Urothelium cell line (cell line): ENCODE measurements around the gene XPO6.

Experiments
- DNase-seq: peaks from one replicate; pipeline ENCODE4 v3.0.0; 2011; ENCODE audit warnings: low spot score, mixed read lengths
- FAIRE-seq: peaks from 2 replicates; lab custom pipeline; 2011; peaks lifted over from hg19 to GRCh38; lab: Jason Lieb, UNC

Gene XPO6

DNA sequence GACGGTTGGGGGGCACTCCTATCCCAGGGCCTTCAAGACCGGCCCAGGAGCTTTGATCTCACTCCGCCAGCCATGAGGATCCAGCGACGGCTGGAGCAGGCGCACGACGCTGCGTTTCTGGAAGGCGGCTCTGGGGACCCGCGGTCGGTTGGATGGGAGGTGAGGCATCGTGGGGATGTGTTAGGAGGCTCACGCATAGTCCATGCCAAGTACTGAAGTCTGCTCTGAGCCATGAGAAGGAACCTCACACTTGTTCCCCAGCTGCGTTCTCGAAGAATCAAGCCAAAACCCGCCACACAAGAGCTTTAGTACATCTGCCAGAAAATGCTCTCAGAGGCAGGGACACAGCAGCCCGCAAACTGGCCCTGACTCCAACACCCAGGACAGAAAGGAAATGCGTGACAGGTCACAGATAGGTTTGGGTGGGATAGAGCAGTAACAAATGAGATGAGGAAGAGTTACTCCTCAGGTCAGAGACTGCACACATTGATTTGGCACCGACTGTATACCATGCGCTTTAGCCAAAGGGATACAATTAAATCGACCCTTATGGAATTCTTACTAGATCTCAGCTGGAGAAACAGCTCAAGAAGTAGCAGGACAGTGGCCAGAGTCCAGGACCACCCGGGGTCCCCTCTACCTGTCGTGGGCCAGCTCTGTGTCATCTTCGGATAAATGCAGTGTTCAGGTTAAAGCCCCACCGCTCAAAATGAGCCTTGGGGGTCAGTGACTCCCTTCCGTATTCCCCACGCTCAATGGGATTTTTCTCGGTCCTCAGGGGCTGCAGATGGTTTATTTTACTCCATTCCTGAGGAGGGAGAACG lies 141.6 kb downstream of the XPO6 start:
- no peak for DNase-seq
- FAIRE-seq = no peak

DNA sequence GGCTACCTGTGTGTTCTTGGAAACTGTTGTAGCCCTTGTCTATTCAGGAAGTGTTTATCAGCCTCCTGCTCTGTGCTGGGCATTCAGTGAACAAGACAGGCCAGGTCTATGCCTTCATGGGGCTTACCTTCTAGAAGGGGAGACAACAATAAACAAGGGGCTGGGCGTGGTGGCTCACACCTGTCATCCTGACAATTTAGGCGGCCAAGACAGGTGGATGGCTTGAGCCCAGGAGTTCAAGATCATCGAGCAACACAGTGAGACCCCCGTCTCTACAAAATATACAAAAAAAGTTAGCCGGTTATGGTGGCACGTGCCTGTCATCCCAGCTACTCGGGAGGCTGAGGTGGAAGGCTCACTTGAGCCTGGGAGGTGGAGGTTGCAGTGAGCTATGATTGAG lies 142.8 kb downstream of the XPO6 start:
- no peak for FAIRE-seq
- DNase-seq = no peak

DNA sequence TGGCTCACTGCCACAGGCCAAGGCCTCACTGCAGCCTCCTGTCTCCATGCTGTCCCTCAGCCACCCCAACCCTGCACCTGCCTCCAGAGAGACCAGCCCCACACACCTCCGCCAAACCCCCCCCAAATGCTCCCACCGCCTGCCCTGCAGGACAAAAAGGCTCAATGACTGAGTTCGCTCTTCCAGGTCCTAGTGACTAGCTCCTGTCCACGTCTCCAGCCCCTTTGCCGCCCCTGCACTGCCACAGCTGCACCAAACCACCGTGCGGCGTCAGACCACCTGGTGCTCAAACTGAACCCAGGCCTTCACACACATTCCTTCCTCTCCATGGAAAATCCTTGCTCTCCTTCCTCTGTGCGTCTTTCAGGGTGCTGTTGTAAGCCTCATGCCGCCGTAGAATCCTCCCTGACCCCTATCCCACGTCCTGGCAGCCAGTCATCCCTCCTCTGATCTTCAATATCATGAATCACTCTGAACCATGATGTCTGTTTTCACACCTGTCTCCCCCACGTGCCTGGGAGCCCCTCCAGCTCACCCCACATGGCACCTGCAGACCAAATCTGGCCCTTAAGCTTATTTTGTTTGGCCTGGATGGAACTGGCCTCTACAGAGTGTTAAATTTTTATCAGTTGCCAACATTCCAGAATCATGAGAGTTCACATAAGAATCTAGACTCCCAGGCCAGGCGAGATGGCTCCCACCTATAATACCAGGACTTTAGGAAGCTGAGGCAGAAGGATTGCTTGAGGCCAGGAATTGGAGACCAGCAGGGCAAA lies 144.0 kb downstream of the XPO6 start:
- no peak for DNase-seq
- FAIRE-seq = no peak

DNA sequence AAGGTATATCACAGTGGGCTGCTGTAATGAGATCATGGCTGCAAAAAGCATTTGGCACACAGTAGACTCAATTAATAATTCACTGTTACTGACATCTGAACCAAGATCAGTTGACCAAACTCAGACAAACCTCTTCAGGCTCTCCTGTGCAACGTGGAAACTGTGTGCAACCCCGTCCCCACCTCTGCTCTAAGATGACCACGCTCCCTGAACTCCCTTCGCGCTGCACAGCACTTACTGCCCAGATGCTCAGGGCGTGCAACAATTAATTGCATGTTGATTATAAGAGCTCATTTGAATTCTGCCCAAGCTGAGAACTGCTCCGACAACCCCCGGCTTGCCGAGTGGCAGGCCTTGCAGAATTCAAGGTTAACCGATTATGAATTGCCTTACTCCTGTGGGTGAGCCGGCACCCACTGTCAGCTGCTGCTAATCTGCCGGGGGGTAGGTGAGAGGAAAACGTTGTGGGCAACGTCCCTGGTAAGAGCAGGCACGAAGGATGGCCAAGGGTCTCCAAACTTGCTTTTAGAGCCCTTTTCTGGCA lies 147.0 kb downstream of the XPO6 start:
- no peak for DNase-seq
- FAIRE-seq = no peak

DNA sequence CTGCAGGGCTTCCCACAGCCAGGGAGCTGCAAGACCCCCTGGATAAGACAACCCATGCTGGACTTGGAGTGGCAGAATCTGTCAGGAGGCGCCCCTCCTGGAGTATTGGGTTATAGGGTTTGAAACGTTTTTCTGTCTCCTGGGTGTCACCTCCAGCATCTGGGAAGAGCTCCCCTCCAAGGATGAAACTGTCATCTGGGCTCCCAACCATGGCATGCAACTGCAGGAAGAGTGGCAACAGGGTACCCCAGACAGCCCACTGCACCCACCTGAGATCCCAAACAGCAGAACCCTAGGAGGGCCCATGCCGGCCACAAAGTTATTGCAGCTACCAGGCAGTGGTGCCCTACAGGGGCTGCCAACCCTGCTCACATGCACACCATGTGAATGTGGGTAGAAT lies 147.6 kb downstream of the XPO6 start:
- no peak for FAIRE-seq
- DNase-seq = no peak

DNA sequence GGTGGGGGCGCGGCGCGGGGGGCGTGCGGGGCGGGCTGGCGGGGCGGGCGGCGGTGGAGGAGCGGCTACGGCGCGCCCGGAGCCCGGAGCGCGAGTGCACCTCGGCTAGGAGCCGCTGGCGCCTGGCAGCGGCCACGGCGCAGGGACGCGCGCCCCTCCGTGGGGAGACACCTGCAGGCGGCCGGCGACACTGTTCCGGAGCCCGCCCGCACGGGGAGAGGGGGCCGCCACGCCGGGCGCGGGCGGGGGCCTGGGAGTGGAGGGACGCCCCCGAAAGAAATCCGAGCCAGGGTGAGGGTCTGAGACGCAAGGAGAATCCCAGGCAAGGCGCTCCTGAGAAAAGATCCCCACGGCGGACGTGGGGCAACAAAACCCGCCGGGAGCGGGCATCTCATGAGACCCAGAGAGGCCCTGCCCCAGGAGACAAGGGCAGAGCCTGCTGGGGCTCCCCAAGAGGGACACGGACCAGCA lies 148.1 kb downstream of the XPO6 start, which contains the start of gene GSG1L:
Gene GSG1L, minus strand, starts transcription at position 124 of the 471 bp plus-strand sequence. CDS start 290 bp downstream, outside the sequence.
- FAIRE-seq (no peak), DNase-seq (peak; percentile 49)

DNA sequence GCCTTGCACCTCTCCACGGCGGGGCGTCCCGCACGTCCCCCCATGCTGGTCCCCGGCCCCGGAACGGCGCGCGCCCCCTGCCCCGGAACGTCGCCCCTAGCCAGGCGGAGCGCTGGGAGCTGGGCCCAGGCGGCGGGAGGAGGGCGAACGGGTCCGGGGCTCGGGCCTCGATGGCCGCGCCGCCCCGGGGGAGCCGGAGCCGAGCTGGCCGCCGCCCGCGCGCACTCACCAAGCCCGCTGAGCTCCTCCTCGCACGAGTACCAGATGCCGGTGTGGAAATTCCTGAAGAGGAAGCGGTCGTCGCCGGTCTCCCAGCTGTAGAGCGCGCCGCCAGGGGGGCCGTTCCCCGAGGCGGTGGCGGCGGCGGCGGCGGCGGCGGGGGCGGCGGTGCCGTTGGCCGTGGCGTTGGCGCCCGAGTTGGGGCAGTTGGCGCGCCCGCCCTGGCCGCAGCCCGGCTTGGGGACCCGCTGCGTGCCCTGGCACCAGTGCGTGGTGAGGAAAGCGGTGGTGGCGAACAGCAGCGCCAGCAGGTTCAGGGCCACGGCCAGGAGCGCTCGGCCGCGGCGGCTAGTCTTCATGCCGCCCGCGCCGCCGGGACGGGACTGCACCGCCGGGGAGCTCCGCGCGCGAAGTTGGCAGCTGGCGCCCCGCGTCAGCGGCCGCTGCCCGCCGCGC lies 148.8 kb downstream of the XPO6 start:
- DNase-seq (peak; percentile 27), FAIRE-seq (no peak)

DNA sequence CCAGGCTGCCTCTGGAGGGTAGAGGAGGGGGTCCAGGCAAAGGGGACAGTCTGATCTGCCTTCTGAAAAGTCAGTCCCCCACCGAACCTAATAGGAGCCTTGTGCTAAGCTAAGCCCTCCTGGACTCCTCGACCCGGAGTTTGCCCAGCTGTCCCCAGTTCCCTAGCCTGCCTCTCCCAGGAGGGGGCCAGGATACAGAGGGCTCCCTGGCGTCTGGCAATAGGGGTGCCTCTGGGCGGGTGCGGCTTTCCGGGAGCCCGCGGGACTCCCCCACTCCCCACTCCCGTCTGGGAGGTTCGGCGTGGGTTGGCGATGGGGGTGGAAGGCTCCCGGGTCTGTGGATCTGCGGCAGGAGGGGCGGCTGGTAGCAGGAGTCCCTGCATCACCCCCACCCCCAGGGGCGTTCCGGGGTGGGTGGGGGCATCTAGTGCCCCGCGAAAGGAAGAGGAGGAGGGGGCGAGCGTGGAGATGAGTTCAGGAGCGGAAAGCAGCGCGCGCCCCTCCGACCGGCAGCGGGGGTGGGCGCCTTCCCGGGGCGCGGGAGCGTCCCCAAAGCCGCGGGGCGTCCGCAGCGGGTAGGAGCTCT lies 149.4 kb downstream of the XPO6 start:
- FAIRE-seq (no peak), DNase-seq (no peak)

DNA sequence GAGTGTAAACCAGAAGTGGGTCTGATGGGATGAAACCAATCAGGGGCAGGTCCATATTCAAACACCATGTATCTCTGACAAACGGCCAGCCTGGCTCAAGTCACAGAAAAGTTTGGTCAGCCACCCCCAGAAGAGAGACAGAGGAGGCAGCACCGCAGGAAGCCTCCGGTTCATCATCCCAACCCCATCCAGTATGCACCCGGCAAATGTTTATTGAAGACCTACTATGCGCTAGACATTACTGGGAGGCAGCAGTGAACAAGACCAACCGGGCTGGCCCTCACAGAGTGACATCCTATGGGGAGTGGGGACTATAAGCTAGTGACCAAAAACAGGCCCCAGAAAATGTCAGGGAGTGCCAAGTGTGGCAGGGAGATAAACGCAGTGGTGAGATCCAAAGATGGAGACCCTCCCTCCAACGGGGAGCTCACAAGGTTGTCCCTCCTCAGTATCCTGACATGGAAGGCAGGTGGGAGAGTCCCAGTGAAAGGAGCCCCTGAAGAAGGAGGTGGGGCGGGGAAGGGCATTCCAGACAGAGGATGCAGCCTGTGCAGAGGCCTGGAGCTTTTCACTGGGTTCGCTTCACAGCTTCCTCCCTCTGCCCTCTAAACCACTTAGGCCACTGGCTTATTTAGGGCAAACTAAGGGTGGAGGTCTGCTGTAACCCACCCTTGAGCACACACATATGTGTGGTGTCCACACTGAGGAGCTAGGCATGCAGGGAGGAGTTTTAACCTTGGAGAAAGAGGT lies 150.2 kb downstream of the XPO6 start:
- FAIRE-seq = no peak

DNA sequence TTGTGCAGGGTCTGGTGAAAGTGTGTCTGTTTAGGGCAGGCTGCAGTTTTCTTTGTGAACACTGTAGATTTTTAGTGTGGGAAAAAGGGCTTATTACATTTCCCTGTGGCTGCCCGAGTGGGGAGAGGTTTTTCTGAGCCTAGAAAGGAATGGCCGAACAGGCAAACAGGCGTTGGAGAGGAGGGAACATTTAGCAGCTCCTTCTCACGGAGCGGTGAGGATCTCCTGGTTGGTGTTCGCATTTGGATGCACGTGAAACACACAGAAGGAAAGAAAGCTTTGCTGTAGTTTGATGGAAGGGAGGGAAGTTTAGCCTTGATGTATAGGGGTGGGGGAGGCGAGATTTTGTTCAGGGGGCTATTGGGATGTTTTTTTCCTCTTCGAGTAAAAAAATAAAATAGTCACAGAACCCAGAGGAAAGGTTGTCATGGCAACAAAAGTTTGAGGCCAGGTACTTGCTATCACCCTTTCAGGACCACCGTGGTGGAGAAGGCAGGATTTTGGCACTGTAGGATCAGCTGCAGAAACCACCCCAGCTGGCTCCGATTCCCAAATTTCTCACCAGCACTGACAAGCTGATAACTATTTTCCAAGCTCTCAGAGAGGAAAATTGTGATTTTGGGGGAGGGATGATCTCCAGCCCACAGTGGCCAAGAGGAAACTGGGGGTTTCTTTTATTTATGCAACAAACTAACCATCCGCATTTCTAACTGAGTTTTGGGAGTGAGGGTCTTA lies 151.8 kb downstream of the XPO6 start:
- DNase-seq = no peak
- FAIRE-seq = no peak

More for the DNA sequence above, 150.2 kb downstream of the XPO6 start:
- no peak for DNase-seq

DNA sequence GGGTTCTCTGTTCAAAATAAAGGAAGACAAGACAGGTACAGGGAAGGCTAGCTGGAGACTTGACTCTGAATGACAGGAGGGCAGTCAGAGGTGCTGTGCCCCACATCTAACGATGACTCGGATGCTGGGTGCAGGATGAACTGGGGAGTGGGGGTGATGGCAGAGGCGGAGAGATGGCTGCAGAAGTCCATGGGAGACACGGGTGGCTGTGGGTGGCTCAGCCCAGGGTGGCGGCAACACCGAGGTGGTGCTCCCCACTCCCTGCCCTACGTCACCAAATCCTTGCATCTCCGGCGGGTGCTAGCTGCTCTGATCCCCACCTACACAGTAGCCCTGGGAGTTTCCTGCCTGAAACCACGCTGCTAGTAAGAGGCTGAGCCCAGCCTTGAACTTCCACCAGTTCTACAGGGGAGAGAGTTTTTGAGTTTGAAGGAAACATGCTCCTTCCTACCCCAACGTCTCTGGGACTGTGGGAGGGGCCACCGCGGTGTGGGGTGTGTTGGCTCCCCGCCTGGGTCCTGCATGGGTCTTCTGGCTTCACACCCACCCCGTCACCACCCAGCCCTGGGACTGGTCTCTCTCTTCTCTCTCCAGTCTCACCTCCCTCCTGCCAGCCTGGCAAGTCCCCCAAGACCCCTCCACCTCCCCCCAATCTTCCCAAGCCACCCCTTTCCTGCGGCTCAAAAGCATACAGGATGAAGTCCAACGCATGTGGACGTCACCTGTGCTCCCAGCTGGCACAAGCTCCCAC lies 152.8 kb downstream of the XPO6 start:
- no peak for FAIRE-seq
- no peak for DNase-seq

DNA sequence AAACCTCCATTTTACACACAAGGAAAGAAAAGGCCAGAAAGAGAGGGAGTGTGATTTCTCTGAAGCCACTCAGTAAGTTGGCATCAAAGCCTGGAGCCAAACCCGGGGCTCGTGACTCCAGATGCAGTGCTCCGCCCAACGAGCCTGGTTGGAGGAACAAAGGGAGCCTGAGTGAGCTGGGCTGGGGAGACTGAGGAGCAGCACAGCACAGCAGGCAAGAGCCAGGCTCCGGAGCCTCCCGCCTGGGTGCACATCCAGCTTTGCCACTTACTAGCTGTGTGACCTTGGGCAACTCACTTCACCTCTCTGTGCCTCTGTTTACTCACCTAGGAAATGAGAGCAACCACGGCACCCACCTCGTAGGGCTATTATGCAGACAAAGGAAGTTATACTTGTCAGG lies 153.8 kb downstream of the XPO6 start:
- FAIRE-seq (no peak), DNase-seq (no peak)

DNA sequence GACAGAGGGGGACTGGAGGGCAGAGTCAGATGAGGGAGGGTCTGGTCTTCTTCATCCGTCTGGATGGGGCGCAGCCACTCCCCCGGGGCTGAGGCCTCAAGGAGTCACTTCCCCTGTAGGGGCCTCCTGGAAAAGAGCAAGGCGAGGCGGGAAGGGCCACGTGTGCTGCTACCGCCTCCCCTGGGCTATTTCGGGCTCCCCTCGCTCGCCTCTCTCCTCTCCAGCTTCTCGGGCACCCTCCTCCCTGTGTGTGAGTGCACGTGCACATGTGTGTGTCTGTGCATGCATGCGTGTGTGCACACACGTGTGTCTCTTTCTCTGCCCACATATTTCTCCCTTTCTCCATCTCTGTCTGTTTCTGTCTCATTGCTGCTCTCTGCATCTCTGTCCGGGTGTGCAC lies 158.3 kb downstream of the XPO6 start:
- DNase-seq = no peak
- no peak for FAIRE-seq

DNA sequence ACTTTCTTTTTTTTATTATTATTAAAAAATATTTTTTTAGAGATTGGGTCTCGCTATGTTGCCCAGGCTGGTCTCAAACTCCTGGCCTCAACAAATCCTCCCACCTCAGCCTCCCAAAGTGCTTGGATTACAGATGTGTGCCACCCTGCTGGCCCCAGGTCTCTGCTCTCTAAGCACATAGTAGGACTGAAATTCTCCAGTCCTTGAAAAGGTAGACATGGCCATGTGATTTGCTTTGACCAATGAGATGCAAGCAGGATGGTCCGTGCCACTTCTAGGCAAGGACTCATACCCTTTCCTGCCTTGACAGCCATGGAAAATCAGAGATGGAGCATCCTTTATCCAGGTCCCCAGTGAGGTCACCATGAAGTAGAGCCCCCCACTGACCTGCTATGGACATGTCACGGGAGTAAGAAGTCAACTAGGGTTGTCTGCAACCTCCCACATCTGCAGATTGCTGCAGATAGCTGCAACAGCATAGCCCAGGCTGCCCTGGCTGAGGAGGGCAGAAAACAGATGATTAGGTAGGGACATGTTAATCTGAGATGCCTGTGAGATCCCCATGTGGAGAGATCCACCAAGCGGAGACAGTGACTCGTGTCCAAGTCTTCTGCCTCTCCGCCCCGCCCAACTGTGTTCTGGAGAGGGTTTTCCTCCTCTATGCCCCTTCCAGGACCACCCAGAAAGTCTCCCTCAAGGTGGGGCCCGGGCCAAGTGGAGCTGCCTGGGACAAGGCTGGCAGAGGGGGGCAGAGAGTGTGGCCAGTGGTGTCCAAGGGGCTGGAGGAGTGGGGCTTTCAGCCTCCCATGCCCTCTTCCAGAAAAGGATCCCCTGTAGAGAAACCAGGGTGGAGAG lies 159.3 kb downstream of the XPO6 start:
- FAIRE-seq = no peak
- no peak for DNase-seq

DNA sequence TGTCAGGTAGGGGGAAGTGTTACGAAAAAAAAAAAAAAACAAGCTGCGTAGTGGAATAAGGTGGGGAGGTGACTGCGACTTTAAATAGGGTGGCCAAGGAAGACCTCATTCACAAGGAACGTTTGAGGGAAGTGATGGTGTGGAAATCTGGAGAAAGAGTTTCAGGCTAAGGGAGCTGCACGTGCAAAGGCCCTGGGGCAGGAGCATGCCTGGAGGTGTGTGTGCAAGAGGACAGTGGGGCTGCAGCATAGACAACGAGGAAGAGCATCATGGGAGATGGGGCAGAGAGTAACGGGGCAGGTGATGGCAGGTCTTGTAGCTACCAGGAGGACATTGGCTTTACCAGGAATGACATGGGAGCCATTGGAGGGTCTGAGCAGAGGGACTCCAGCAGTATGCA lies 160.3 kb downstream of the XPO6 start:
- no peak for FAIRE-seq
- no peak for DNase-seq
